Measurements from ENCODE around the gene CPEB3.

DNA sequence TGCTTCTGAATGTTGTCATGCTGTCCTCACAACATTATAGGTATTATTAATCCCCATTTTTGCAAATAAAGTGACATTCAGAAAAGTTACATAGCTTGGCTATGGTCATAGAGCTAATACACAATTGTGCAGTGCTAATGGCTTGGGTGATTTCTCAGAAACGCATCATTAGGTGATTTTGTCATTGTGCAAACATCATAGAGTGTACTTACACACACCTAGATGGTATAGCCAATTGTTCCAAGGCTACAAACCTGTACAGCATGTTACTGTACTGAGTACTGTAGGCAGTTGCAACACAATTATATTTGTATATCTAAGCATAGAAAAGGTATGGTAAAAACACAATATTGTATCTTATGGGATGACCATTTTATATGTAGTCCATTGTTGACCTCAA, 276.3 kb downstream of the CPEB3 start:
- TF ChIP-seq POLR2A (IDR thresholded peaks at IDR 0.05) (no peak), CTCF (IDR thresholded peaks at IDR 0.05) (no peak)

All from prostate gland (tissue), 2 donors.